Endothelial cell of umbilical vein (primary cell): ENCODE results near the gene TCAP. TPM values are rescaled to one million over a fixed set of nuclear protein-coding genes. Genes with fewer than 3 reads are reported as not detected.

ENCODE experiments used
- BruUV-seq: library from RNA; stranded (reverse); fragments of 400-500 nt; replicated peaks from 2 replicates; lab custom pipeline; 2021; lab: Mats Ljungman, UMichigan
- CTCF ChIA-PET: fragments of 300-600, 350-600 bp; sonication (Branson Sonifier 250); formaldehyde crosslinking; loops from one replicate; lab custom pipeline; 2021; ENCODE audit warnings: antibody characterized with exemption, inconsistent platforms; lab: Charles Lee
- POLR2A ChIA-PET: fragments of 300-600, 350-600 bp; sonication (Branson Sonifier 250); formaldehyde crosslinking; loops from one replicate; lab custom pipeline; 2021; ENCODE audit warnings: antibody characterized with exemption, inconsistent platforms; lab: Charles Lee
- DNase-seq: peaks from one replicate; pipeline ENCODE4 v3.0.0-alpha.2; 2011; ENCODE audit warnings: low read depth, low spot score
- FAIRE-seq: peaks from 2 replicates; lab custom pipeline; 2011; peaks lifted over from hg19 to GRCh38; lab: Jason Lieb, UNC
- H2AFZ ChIP-seq: 2 replicates; pipeline ENCODE4 v1.6.0; 2012; ENCODE audit warnings: low read depth, low read length, control low read depth, inconsistent platforms
- H3K27ac ChIP-seq: 2 replicates; pipeline ENCODE4 v1.5.1; 2011; ENCODE audit warnings: low read depth, mild to moderate bottlenecking, control low read depth, low read length, moderate library complexity; ENCODE audit not compliant: insufficient read depth
- H3K27me3 ChIP-seq, 2 experiments: 2 replicates each; pipeline versions ENCODE4 v1.6.0 to v1.6.1; 2011; ENCODE audit warnings: low read length in 2 of 2, mixed read lengths in 1 of 2; ENCODE audit not compliant: control insufficient read depth in 2 of 2, insufficient read depth in 2 of 2
- H3K36me3 ChIP-seq, 2 experiments: 2 replicates in 1 of 2; 3 replicates in 1 of 2; pipeline ENCODE4 v1.5.1; 2011; ENCODE audit warnings: low read length in 2 of 2, mild to moderate bottlenecking in 1 of 2, moderate library complexity in 1 of 2; ENCODE audit not compliant: control insufficient read depth in 2 of 2, insufficient read depth in 2 of 2; ENCODE audit errors: extremely low read depth in 1 of 2
- H3K4me1 ChIP-seq: 3 replicates; pipeline ENCODE4 v1.5.1; 2011; ENCODE audit warnings: mild to moderate bottlenecking, low read length; ENCODE audit not compliant: control insufficient read depth, insufficient read depth; ENCODE audit errors: extremely low read depth
- H3K4me2 ChIP-seq: 2 replicates; pipeline ENCODE4 v1.6.1; 2011; ENCODE audit warnings: low read length, control low read depth, mixed read lengths; ENCODE audit not compliant: insufficient read depth
- H3K4me3 ChIP-seq, 3 experiments: fragments of 200-600 bp in 1 of 3; sonication (generic), shearing (Covaris generic) in 1 of 3; replicated peaks in 1 of 3; 2 replicates each; pipeline ENCODE4 v1.5.1; 2011 to 2016; ENCODE audit warnings: control low read depth in 3 of 3, low read length in 3 of 3, mild to moderate bottlenecking in 2 of 3, inconsistent platforms in 1 of 3, low read depth in 1 of 3, moderate library complexity in 1 of 3; ENCODE audit not compliant: insufficient read depth in 1 of 3
- H3K79me2 ChIP-seq: 2 replicates; pipeline ENCODE4 v1.6.0; 2012; ENCODE audit warnings: low read length, inconsistent platforms; ENCODE audit not compliant: control insufficient read depth, insufficient read depth
- H3K9ac ChIP-seq: replicated peaks from 2 replicates; pipeline ENCODE3; 2011; ENCODE audit warnings: low read length, control low read depth; ENCODE audit not compliant: insufficient read depth; ENCODE audit errors: extremely low read depth
- H3K9me1 ChIP-seq: replicated peaks from 3 replicates; pipeline ENCODE4 v1.6.0; 2011; ENCODE audit warnings: mild to moderate bottlenecking, low read length; ENCODE audit not compliant: control insufficient read depth, insufficient read depth; ENCODE audit errors: extremely low read depth
- H3K9me3 ChIP-seq: replicated peaks from 2 replicates; pipeline ENCODE4 v1.5.1; 2012; ENCODE audit warnings: low read length, inconsistent platforms; ENCODE audit not compliant: control insufficient read depth, insufficient read depth
- H4K20me1 ChIP-seq: replicated peaks from 2 replicates; pipeline ENCODE3; 2011; ENCODE audit warnings: mild to moderate bottlenecking, low read length; ENCODE audit not compliant: control insufficient read depth, insufficient read depth; ENCODE audit errors: extremely low read depth
- EZH2 ChIP-seq: IDR thresholded peaks from 2 replicates; pipeline ENCODE4 v1.6.1; 2012; ENCODE audit warnings: borderline replicate concordance, low read depth, mild to moderate bottlenecking, moderate library complexity, low read length, inconsistent platforms; ENCODE audit not compliant: severe bottlenecking
- FOS ChIP-seq: IDR thresholded peaks from 2 replicates; pipeline ENCODE4 v1.6.1; 2011; ENCODE audit warnings: mild to moderate bottlenecking, low read length, moderate library complexity, borderline replicate concordance; ENCODE audit not compliant: insufficient read depth
- GATA2 ChIP-seq: IDR thresholded peaks from 2 replicates; pipeline ENCODE4 v1.7.0; 2011; ENCODE audit warnings: low read depth, mild to moderate bottlenecking, moderate library complexity, mixed read lengths, low read length; ENCODE audit not compliant: insufficient read length, insufficient read depth
- JUN ChIP-seq: IDR thresholded peaks from 2 replicates; pipeline ENCODE4 v1.6.1; 2011; ENCODE audit warnings: borderline replicate concordance, low read depth; ENCODE audit not compliant: insufficient read length, insufficient read depth
- MYC ChIP-seq: IDR thresholded peaks from one replicate; pipeline ENCODE4 v1.6.1; 2011; ENCODE audit warnings: mild to moderate bottlenecking, low read depth, low read length
- POLR2A ChIP-seq: IDR thresholded peaks from 2 replicates; pipeline ENCODE4 v1.6.1; 2012; ENCODE audit warnings: low read depth, mild to moderate bottlenecking, control low read depth, low read length
- POLR2AphosphoS5 ChIP-seq: IDR thresholded peaks from 2 replicates; pipeline ENCODE4 v1.6.1; 2012; ENCODE audit warnings: low read depth, mild to moderate bottlenecking, control low read depth, low read length, moderate library complexity; ENCODE audit not compliant: insufficient read depth
- dilution Hi-C: fragments of 300-500 bp; cut with MboI; formaldehyde crosslinking; loops from one replicate; pipeline ENCODE4 v1.15.0; 2019; ENCODE audit warnings: low sequenced_read_pairs; ENCODE audit not compliant: extremely low pct_ligation_motif_present
- intact Hi-C: fragments of 100-400 bp; cut with micrococcal nuclease; formaldehyde crosslinking; loops from one replicate; pipeline ENCODE4 v1.10.0; 2022
- polyA plus RNA-seq, 4 experiments: library from polyadenylated mRNA; depleted of rRNA in 3 of 4; stranded (reverse) in 3 of 4; unstranded in 1 of 4; fragments of >200 nt; gene quantifications; 2 replicates each; pipeline versions ENCODE4 v1.2.1 to v1.2.3, GENCODE V29; 2011 to 2012; ENCODE audit warnings: missing spikeins in 1 of 4
- total RNA-seq: library from RNA; stranded (reverse); gene quantifications from 2 replicates; pipeline ENCODE4 v1.2.3, GENCODE V29; 2021
- TF ChIP-seq, protein P1 (sequence below), 2 donors: IDR thresholded peaks; 1 replicate in 1 of 2; 2 replicates in 1 of 2; pipeline ENCODE4 v1.5.1; 2011; ENCODE audit warnings: low read length in 2 of 2, mild to moderate bottlenecking in 2 of 2, moderate library complexity in 2 of 2, control low read depth in 1 of 2, inconsistent platforms in 1 of 2, low read depth in 1 of 2; ENCODE audit not compliant: insufficient read depth in 1 of 2; ENCODE audit errors: extremely low read depth in 1 of 2
- TF ChIP-seq, protein P2 (sequence below): IDR thresholded peaks from 2 replicates; pipeline ENCODE4 v1.6.1; 2011; ENCODE audit not compliant: insufficient read depth, insufficient read length

Gene TCAP
- total and polyA plus RNA-seq, 2 donors (not counting 3 experiments of a cell fraction or from before 2014, with no cell fraction given): 0.51 to 0.93 TPM

GRCh38 chr17:39615434-39615833 is 49.7 kb upstream of the TCAP start:
- no TSS peak for BruUV-seq
- H3K9ac ChIP-seq: no peak overlapping the region
- H3K9me1 ChIP-seq: no peaks in the 10 kb centered on the region
- ChIA-PET POLR2A (no interaction called here), CTCF (interaction anchor here (0.6 to 1.5 kb wide), 4 partner anchors 8 to 68 kb away, joined by 3 to 5 read pairs (median 4); no protein-coding TSS in a partner anchor)
- H3K4me3 ChIP-seq: no peak overlapping the region
- DNase-seq: no peak
- FAIRE-seq: no peak
- peaks cover 10% of the 10 kb centered on the region for H3K4me1 ChIP-seq
- H3K27me3 ChIP-seq: peaks cover 6 to 8% of the 10 kb centered on the region in 2 experiments
- no peak for TF ChIP-seq EZH2
- H4K20me1 ChIP-seq: no peaks in the 10 kb centered on the region
- dilution Hi-C loops (no loop called here), intact Hi-C loops (no loop called here)
- H3K27ac ChIP-seq: no peak overlapping the region
- no peaks in the 10 kb centered on the region for H3K36me3 ChIP-seq
- H3K79me2 ChIP-seq: no peaks in the 10 kb centered on the region
- no peaks in the 10 kb centered on the region for H3K9me3 ChIP-seq
- H3K4me2 ChIP-seq: no peak overlapping the region
- H2AFZ ChIP-seq: no peak overlapping the region

GRCh38 chr17:39617100-39617445 is 48.1 kb upstream of the TCAP start:
- Histone ChIP-seq H3K9me3 (no peaks in the 10 kb centered on the region), H3K79me2 (no peaks in the 10 kb centered on the region), H3K4me1 (peaks cover 10% of the 10 kb centered on the region), H3K9ac (no peak overlapping the region), H3K27ac (no peak overlapping the region), H3K4me2 (no peak overlapping the region), H3K36me3 (no peaks in the 10 kb centered on the region), H3K9me1 (no peaks in the 10 kb centered on the region), H3K27me3 (peaks cover 3 to 8% of the 10 kb centered on the region in 2 experiments), H3K4me3 (no peak overlapping the region), H2AFZ (no peak overlapping the region), H4K20me1 (no peaks in the 10 kb centered on the region)
- FAIRE-seq: no peak
- CTCF ChIA-PET: interaction anchor here (5.8 kb wide), 1 partner anchor 54 kb away, joined by 291 read pairs; the partner anchor contains the start of genes PNMT and TCAP
- no peak for TF ChIP-seq POLR2A
- no peak for TF ChIP-seq POLR2AphosphoS5
- TF ChIP-seq, protein P1, sequence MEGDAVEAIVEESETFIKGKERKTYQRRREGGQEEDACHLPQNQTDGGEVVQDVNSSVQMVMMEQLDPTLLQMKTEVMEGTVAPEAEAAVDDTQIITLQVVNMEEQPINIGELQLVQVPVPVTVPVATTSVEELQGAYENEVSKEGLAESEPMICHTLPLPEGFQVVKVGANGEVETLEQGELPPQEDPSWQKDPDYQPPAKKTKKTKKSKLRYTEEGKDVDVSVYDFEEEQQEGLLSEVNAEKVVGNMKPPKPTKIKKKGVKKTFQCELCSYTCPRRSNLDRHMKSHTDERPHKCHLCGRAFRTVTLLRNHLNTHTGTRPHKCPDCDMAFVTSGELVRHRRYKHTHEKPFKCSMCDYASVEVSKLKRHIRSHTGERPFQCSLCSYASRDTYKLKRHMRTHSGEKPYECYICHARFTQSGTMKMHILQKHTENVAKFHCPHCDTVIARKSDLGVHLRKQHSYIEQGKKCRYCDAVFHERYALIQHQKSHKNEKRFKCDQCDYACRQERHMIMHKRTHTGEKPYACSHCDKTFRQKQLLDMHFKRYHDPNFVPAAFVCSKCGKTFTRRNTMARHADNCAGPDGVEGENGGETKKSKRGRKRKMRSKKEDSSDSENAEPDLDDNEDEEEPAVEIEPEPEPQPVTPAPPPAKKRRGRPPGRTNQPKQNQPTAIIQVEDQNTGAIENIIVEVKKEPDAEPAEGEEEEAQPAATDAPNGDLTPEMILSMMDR (IDR thresholded peaks at IDR 0.05; ENCODE audit: extremely low read depth in 1 of 2, insufficient read depth in 1 of 2, low read depth in 1 of 2, low read length in 2 of 2): no peak
- TF ChIP-seq, protein P2, sequence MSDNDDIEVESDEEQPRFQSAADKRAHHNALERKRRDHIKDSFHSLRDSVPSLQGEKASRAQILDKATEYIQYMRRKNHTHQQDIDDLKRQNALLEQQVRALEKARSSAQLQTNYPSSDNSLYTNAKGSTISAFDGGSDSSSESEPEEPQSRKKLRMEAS: no peak
- TF ChIP-seq JUN: no peak
- TF ChIP-seq EZH2: no peak
- no peak for TF ChIP-seq GATA2
- TF ChIP-seq FOS: no peak
- TF ChIP-seq MYC: no peak
- intact Hi-C loops: no loop called here
- no peak for DNase-seq
- POLR2A ChIA-PET: interaction anchor here (0.5 kb wide), 1 partner anchor 54 kb away, joined by 6 read pairs; no protein-coding TSS in a partner anchor
- dilution Hi-C loops: no loop called here
- BruUV-seq: no TSS peak
